OCI-M2 (cell line): ENCODE results near the gene GALNT13.
"Not testable (repeated sequence)": the region's sequence is repeated elsewhere in the genome, so short reads cannot be mapped to it uniquely, and the experiment has no call there.

ENCODE experiments used
- DNase-seq: peaks from one replicate; lab custom pipeline; 2025; ENCODE audit not compliant: unreplicated experiment; lab: John Stamatoyannopoulos, UW

Gene GALNT13

DNA sequence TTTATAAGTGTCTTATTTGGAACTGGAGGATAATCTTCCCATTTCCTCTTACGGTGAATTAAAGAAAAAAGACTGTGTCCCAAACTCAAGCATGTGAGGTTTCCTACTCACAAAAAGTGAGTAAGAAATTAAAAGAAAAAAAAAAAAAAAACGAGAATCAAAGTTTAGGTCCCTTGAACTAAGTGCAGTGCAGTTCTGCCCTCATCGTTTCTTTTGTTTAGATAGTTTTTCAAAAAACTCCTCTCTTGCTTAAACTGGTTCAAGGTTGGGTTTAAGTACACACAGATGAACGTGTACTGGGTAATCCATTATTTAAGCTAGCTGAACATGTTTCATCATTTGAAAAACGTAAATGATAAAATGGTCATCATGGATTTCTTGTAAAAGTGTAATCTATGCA is 590.9 kb downstream of the GALNT13 start:
- no peak for DNase-seq

DNA sequence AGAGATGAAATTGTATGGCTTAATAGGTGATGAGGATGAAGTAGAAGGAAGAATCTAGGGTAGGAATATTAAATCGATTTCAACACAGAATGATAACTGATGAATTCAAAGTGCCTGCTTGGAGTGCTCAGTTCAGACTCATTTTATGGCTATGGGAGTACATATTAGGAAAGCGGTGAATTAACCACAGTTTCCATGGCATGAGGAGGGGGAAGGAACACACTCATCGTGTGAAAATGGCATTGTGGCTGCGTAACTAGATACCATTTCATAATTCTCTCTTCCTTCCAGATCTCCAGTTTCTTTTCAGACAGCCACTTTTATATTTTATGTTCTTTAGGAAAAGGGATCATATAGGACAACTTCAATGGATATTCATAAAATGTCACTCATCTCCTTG is 594.5 kb downstream of the GALNT13 start:
- no peak for DNase-seq

GRCh38 chr2:154470376-154470775 is 598.7 kb downstream of the GALNT13 start:
- DNase-seq = no peak

GRCh38 chr2:154471492-154471891 is 599.8 kb downstream of the GALNT13 start:
- not testable (repeated sequence) for DNase-seq

- DNase-seq = no peak
Measured at GRCh38 chr2:154477319-154477718, 605.6 kb downstream of the GALNT13 start.

DNA sequence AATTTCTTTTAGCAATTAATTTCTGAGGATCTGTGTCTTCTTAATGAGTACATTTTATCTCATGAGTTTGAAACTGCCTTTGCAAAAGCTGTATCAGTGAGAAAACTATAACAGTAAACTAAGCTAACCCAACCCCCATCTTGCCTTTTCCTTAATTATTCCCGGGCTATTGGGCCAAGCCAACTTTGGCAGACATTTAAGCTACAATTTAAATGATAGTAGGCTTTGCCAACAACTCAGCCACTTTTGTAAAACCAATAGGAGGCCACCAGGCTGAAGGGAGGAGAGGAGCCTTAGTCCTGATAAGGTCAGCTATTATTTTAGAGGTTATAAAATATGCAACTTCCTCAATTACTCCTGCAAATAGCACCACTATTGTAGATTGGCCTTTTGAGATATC is 608.8 kb downstream of the GALNT13 start:
- DNase-seq = no peak

DNA sequence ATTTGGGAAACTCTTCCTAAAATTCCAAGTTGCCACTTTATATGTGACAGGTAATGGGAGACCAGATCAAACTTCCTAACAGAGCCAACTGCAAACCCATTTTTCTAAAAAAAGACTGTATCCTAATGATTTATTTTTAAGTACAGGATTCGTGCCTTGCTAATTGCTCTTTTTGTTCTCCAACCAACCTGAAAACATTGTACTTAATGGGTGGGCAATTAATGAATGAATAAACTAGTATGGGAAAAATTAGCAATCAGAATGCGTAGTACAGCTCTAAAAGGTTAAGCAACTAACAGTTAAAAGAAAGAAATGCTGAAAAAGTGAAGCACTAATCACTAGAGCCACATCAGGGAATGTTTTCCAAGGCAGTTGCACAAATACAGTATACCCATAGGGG is 609.6 kb downstream of the GALNT13 start:
- no peak for DNase-seq

DNA sequence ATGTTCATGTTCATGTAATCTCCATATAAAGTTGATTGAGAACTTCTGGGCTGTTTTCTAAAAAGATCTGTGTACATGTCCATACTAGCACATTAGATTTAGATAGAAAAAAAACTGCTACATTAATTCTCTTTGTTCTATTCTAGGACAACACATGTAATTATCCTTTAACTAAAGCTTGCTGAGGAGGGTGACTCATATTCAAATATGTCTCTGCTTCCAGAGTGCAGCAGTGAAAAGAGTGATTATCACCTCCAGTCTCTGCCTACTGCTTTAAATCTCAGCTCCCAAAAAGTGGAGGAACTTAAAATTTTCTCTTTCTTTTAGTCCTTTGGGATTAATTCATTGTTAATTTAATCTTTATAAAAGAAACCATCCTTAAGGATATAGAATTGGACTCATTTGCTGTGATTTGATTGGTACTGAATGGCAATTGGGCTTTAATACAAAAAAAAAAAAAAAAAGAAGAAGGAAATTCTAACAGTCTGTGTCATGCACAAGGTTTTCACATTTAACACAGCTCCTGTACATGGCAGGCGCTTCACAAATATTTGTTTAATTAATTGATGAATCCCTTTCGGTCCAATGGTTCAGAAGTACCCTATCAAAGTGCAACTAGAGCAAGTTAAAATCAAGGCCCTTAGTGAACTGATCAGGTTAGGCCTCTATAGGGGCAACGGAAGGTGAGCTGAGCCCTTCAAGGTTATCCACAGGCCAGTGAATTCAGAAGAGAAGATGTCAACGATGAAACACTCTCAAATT is 612.8 kb downstream of the GALNT13 start:
- no peak for DNase-seq

DNA sequence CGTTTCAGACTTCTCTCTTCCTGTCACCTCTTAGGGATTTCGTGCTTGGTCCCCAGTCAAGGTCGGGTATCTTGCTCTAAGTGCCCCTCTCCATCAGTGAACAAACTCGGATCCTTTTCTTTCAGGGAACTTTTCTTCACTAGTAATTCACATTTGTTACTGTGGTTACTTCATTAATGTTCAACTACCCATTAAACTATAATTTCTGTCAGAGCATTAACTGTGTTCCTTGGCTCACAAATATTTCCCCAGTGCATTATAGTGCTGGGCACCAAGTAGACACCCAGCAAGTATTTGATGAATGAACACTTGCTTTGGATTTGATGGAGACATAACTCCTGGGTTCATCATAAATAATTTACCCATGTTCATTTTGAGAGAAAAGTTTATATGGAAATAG is 617.1 kb downstream of the GALNT13 start:
- DNase-seq = no peak

GRCh38 chr2:154489266-154489858 is 617.6 kb downstream of the GALNT13 start:
- no peak for DNase-seq

GRCh38 chr2:154490530-154490929 is 618.8 kb downstream of the GALNT13 start:
- DNase-seq = no peak

DNA sequence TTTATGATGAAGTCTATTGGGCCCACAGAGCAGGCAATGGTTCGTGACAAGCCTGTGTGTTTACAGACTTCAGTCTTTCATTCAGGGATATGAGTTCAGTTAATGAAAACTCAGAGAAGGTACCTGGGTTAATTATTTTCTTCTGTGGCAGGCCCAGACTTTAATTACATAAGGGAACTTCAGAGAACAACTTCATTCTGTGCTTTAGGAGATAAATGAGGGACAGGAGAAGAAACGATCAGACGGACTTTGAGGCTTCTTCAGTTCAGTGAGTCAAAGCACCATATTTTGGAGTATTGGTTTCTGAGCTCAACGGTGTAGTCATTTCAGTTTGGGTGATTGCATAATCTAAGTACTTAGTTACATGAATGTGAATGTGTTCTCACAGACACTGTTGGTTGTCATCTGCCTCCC is 623.7 kb downstream of the GALNT13 start:
- DNase-seq = no peak

GRCh38 chr2:154497019-154497418 is 625.3 kb downstream of the GALNT13 start:
- DNase-seq = no peak
